Liver (tissue), 9 donors: ENCODE data around the gene AZGP1. TPM values are rescaled to one million over a fixed set of nuclear protein-coding genes. Genes with fewer than 3 reads are reported as not detected.
A peak's percentile ranks its signal among the peaks of the same experiment; 100 is the strongest.

Source experiments
- DNase-seq: peaks from one replicate; pipeline ENCODE4 v3.0.0-alpha.2; 2017; ENCODE audit warnings: low spot score
- H3K27ac ChIP-seq, 2 donors: one replicate each; pipeline ENCODE4 v1.7.0; 2013; ENCODE audit warnings: inconsistent platforms in 2 of 2, low read length in 2 of 2, control low read depth in 1 of 2, low read depth in 1 of 2, mild to moderate bottlenecking in 1 of 2
- H3K27me3 ChIP-seq, 4 donors: one replicate each; pipeline versions ENCODE4 v1.6.1 to v1.7.0; 2013; ENCODE audit warnings: low read length in 3 of 4, inconsistent platforms in 1 of 4, mild to moderate bottlenecking in 1 of 4, moderate library complexity in 1 of 4; ENCODE audit not compliant: control insufficient read depth in 4 of 4, insufficient read depth in 4 of 4
- H3K36me3 ChIP-seq, 4 donors: one replicate each; pipeline versions ENCODE4 v1.6.1 to v1.7.0; 2013; ENCODE audit warnings: low read length in 3 of 4, mild to moderate bottlenecking in 3 of 4, low read depth in 1 of 4, moderate library complexity in 1 of 4; ENCODE audit not compliant: control insufficient read depth in 4 of 4, insufficient read depth in 3 of 4
- H3K4me1 ChIP-seq, 4 donors: one replicate each; pipeline versions ENCODE4 v1.6.1 to v1.7.0; 2013; ENCODE audit warnings: low read length in 3 of 4, mild to moderate bottlenecking in 3 of 4, moderate library complexity in 1 of 4; ENCODE audit not compliant: control insufficient read depth in 4 of 4, insufficient read depth in 4 of 4
- H3K4me3 ChIP-seq, 3 donors: one replicate each; pipeline versions ENCODE4 v1.6.1 to v1.7.0; 2013; ENCODE audit warnings: low read length in 3 of 3, control low read depth in 1 of 3, low read depth in 1 of 3, mild to moderate bottlenecking in 1 of 3
- H3K9ac ChIP-seq, 2 donors: one replicate each; pipeline ENCODE4 v1.7.0; 2013; ENCODE audit warnings: low read length in 2 of 2, mild to moderate bottlenecking in 2 of 2, moderate library complexity in 2 of 2, control low read depth in 1 of 2, low read depth in 1 of 2
- H3K9me3 ChIP-seq, 4 donors: one replicate each; pipeline versions ENCODE4 v1.6.1 to v1.7.0; 2013; ENCODE audit warnings: low read length in 3 of 4; ENCODE audit not compliant: control insufficient read depth in 4 of 4
- CTCF ChIP-seq: fragments of 150-350 bp; IDR thresholded peaks from 2 replicates; pipeline ENCODE4 v1.5.1; 2017; ENCODE audit warnings: improper control_type of control experiment, low read depth, low read length; ENCODE audit not compliant: missing input control
- EGR1 ChIP-seq, 2 donors: IDR thresholded peaks; 2 replicates each; pipeline ENCODE4 v1.6.1; 2016 to 2018; ENCODE audit warnings: antibody characterized with exemption in 2 of 2, low read depth in 2 of 2
- FOXA1 ChIP-seq: IDR thresholded peaks from 2 replicates; pipeline ENCODE4 v1.6.1; 2016; ENCODE audit warnings: antibody characterized with exemption
- FOXA2 ChIP-seq: IDR thresholded peaks from 2 replicates; pipeline ENCODE4 v1.6.1; 2016; ENCODE audit warnings: antibody characterized with exemption
- GABPA ChIP-seq, 2 donors: IDR thresholded peaks in 1 of 2; conservative IDR thresholded peaks in 1 of 2; 2 replicates each; pipeline ENCODE4 v1.6.1; 2016; ENCODE audit warnings: antibody characterized with exemption in 2 of 2, mild to moderate bottlenecking in 1 of 2, moderate library complexity in 1 of 2
- HNF4A ChIP-seq, 2 donors: conservative IDR thresholded peaks; 2 replicates each; pipeline ENCODE4 v1.6.1; 2016; ENCODE audit warnings: antibody characterized with exemption in 2 of 2, mild to moderate bottlenecking in 2 of 2
- HNF4G ChIP-seq: IDR thresholded peaks from 2 replicates; pipeline ENCODE4 v1.6.1; 2016; ENCODE audit warnings: antibody characterized with exemption
- JUND ChIP-seq, 2 donors: IDR thresholded peaks; 2 replicates each; pipeline ENCODE4 v1.6.1; 2016; ENCODE audit warnings: antibody characterized with exemption in 2 of 2
- NR2F2 ChIP-seq: IDR thresholded peaks from 2 replicates; pipeline ENCODE4 v1.6.1; 2016; ENCODE audit warnings: antibody characterized with exemption
- RAD21 ChIP-seq, 2 donors: IDR thresholded peaks; 2 replicates each; pipeline ENCODE4 v1.6.1; 2016; ENCODE audit warnings: antibody characterized with exemption in 2 of 2, mild to moderate bottlenecking in 2 of 2
- RXRA ChIP-seq, 2 donors: IDR thresholded peaks; 2 replicates each; pipeline ENCODE4 v1.6.1; 2017 to 2018; ENCODE audit warnings: antibody characterized with exemption in 2 of 2, mild to moderate bottlenecking in 1 of 2
- SP1 ChIP-seq: IDR thresholded peaks from 2 replicates; pipeline ENCODE4 v1.6.1; 2018; ENCODE audit warnings: antibody characterized with exemption, mild to moderate bottlenecking
- TAF1 ChIP-seq: conservative IDR thresholded peaks from 2 replicates; pipeline ENCODE4 v1.6.1; 2016; ENCODE audit warnings: antibody characterized with exemption, mild to moderate bottlenecking
- YY1 ChIP-seq: IDR thresholded peaks from 2 replicates; pipeline ENCODE4 v1.6.1; 2016; ENCODE audit warnings: antibody characterized with exemption, mild to moderate bottlenecking
- WGBS: extraction: QIAGEN DNeasy Blood & Tissue Kit; methylation state at CpG from one replicate; pipeline ENCODE4 v1.1.7; 2013; 5-methylcytosine and 5-hydroxymethylcytosine counted together
- polyA plus RNA-seq, 2 donors: library from polyadenylated mRNA; stranded (reverse) in 1 of 2; unstranded in 1 of 2; fragments of 200-250 nt in 1 of 2; fragments of >200 nt in 1 of 2; fragmentation: Nextera tagmentation in 1 of 2; extraction: Ambion mirVana in 1 of 2; gene quantifications; one replicate each; pipeline versions ENCODE4 v1.2.1 to v1.2.3, GENCODE V29; 2013 to 2015
- total RNA-seq, 2 donors: library from RNA; depleted of rRNA; stranded (reverse); fragments of >200 nt; gene quantifications; one replicate each; pipeline ENCODE4 v1.2.3, GENCODE V29; 2014
- TF ChIP-seq, protein P1 (sequence below): IDR thresholded peaks from 2 replicates; pipeline ENCODE4 v1.6.1; 2016; ENCODE audit warnings: antibody characterized with exemption
- donor health status: healthy.
- donor health status: healthy.
- donor health status: healthy.
- donor health status: healthy.
- donor health status: healthy.

AZGP1 gene
- total and polyA plus RNA-seq, 4 donors: 99.5 to 2,721 (median 1,150) TPM

- no peaks in the 10 kb centered on the region for H3K27me3 ChIP-seq
Measured at GRCh38 chr7:99930376-99930775, 45.5 kb downstream of the AZGP1 start.

GRCh38 chr7:99929730-99930053 is 46.1 kb downstream of the AZGP1 start:
- H3K27ac ChIP-seq: no peak overlapping the region
- no peaks in the 10 kb centered on the region for H3K27me3 ChIP-seq
- no peak overlapping the region for H3K4me3 ChIP-seq

More at GRCh38 chr7:99930376-99930775, 45.5 kb downstream of the AZGP1 start:
- Histone ChIP-seq H3K9ac (no peak overlapping the region), H3K9me3 (no peaks in the 10 kb centered on the region), H3K36me3 (no peaks in the 10 kb centered on the region), H3K4me3 (no peak overlapping the region), H3K4me1 (peaks cover 0 to 10% (median 5%) of the 10 kb centered on the region in 4 donors), H3K27ac (no peak overlapping the region)
- no peak for DNase-seq
- no peak for TF ChIP-seq RXRA (IDR thresholded peaks at IDR 0.05)
- WGBS: 88% methylated on average over 3 of the region's 3 CpGs

DNA sequence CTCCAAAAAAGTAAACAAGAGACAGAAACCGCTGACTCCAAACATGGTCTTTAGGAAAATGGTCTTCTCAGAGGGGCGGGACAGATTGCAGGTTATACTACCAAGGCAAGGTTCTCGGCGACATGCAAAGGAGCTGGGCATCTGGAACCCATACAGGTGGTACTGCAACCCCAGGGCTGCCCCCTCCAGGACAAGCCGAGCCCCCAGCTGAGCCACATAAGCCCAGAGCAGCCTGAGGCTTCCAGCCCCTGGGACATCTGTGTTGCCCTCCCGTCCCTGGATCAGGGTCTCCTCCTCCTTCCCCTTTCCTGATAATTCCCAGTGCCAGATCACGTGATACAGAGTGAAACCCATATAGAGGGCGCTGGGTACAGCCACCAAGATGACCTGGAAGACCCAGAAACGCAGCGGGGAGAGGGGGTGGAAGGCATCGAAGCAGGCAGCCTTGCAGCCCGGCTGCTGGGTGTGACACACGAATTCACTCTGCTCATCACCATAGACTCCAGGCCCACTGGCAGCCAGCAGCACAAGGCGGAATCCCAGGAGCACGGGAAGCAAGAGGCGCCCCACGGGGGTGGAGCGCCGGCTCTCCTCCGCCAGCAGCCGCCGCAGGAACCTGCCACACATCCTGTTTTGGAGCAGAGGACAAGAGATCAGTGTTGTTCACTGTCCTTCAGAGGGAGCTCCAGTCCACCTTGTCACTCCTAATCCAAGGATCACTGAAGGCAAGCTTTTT is 46.7 kb downstream of the AZGP1 start, which contains the start of gene GJC3:
Gene GJC3 (minus strand): TSS at position 627 of the 736 bp plus-strand sequence. CDS start 0 bp downstream, at position 627.
- Histone ChIP-seq H3K27me3 (no peaks in the 10 kb centered on the region), H3K4me1 (peaks cover 0 to 10% (median 5%) of the 10 kb centered on the region in 4 donors), H3K4me3 (peak within 1 kb of the TSS in 1 of 3 donors; percentile 40), H3K36me3 (no peaks in the 10 kb centered on the region), H3K9me3 (no peaks in the 10 kb centered on the region), H3K27ac (no peak within 1 kb of the TSS), H3K9ac (peak within 1 kb of the TSS in 1 of 2 donors; percentile 50)
- 18% methylated on average over 22 of the region's 22 CpGs for WGBS
- TF ChIP-seq HNF4G (no peak), SP1 (peak; percentile 13), HNF4A (conservative IDR thresholded peaks at IDR 0.05) (peak; percentile 25 to 57), GABPA (IDR thresholded peaks at IDR 0.05 in 1 of 2, conservative IDR thresholded peaks at IDR 0.05 in 1 of 2) (no peak), CTCF (peak; percentile 55), RAD21 (IDR thresholded peaks at IDR 0.05) (peak; percentile 84 to 86), JUND (IDR thresholded peaks at IDR 0.05) (no peak), NR2F2 (peak; percentile 27), TAF1 (peak; percentile 61), FOXA2 (no peak)
- DNase-seq: no peak

More at GRCh38 chr7:99929730-99930053, 46.1 kb downstream of the AZGP1 start:
- Histone ChIP-seq H3K9ac (no peak overlapping the region), H3K4me1 (peaks cover 0 to 10% (median 5%) of the 10 kb centered on the region in 4 donors), H3K36me3 (no peaks in the 10 kb centered on the region), H3K9me3 (no peaks in the 10 kb centered on the region)
- 19% methylated on average over 2 of the region's 2 CpGs for WGBS
- no peak for DNase-seq
- TF ChIP-seq NR2F2: no peak
- TF ChIP-seq RAD21 (IDR thresholded peaks at IDR 0.05): peak in 1 of 2 donors; percentile 1

DNA sequence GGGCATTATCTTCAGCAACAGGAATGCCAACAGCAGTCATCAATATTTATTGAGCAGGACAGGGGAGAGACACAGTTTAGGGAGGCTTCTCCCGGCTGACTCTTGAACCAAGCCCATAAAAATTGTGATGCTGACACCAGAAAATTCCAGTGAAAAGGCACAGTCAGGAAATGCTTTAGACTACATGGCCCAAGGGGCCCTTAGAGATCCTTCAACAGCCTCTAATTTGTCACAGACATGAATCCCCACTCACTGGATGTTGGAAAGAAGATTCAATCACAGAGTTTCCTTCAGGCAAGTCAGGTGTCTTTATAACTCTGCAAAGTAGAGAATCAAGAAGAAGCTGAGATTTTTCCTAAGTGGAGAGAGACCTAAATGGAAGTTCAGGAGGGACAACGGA is 47.6 kb downstream of the AZGP1 start:
- Histone ChIP-seq H3K27ac (no peak overlapping the region), H3K4me3 (no peak overlapping the region), H3K36me3 (no peaks in the 10 kb centered on the region), H3K9ac (no peak overlapping the region), H3K27me3 (no peaks in the 10 kb centered on the region), H3K9me3 (no peaks in the 10 kb centered on the region), H3K4me1 (peaks cover 0 to 10% (median 5%) of the 10 kb centered on the region in 4 donors)
- DNase-seq: no peak
- WGBS: 84% methylated on average over 2 of the region's 2 CpGs
- no peak for TF ChIP-seq TAF1
- no peak for TF ChIP-seq SP1
- no peak for TF ChIP-seq RAD21 (IDR thresholded peaks at IDR 0.05)
- TF ChIP-seq, protein P1, sequence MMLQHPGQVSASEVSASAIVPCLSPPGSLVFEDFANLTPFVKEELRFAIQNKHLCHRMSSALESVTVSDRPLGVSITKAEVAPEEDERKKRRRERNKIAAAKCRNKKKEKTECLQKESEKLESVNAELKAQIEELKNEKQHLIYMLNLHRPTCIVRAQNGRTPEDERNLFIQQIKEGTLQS: no peak
- TF ChIP-seq CTCF: no peak
- TF ChIP-seq JUND (IDR thresholded peaks at IDR 0.05): no peak
- no peak for TF ChIP-seq EGR1 (IDR thresholded peaks at IDR 0.05; ENCODE audit: low read depth in 2 of 2)
- TF ChIP-seq NR2F2: no peak
- TF ChIP-seq FOXA1: no peak
- no peak for TF ChIP-seq HNF4A (conservative IDR thresholded peaks at IDR 0.05)
- no peak for TF ChIP-seq YY1
- no peak for TF ChIP-seq HNF4G
